ENCODE measurements around the gene BAIAP2L1. TPM values are rescaled to one million over a fixed set of nuclear protein-coding genes. Genes with fewer than 3 reads are reported as not detected.

The BAIAP2L1 gene
- total RNA-seq, 1 experiment from 2014 or later, result 63.8 TPM

DNA sequence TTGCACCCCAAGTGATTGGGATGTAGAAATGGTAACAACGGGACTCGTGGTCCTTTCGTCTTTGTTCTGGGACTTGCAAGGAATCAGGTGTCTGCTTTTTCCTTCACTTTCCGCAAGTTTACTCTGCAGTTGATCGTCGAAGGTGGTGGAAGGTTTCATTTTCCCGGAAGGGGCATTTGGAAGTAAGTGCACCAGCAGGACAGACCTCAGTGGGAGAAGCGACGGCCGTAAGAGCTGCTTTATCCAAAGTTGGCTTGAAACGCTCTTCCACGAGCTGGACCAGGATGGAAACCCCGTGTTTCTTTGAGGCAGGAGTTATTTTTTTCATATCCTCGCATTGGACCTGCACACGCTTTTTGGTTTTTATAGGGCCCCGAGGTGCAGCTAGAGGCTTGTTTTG lies 118.2 kb downstream of the BAIAP2L1 start:
- Mint-ChIP-seq H3K9me3 (ENCODE audit: low read depth, unreplicated experiment) (no peaks in the 10 kb centered on the region), H3K4me1 (ENCODE audit: low read depth, unreplicated experiment) (peaks cover 30% of the 10 kb centered on the region), H3K27me3 (ENCODE audit: unreplicated experiment) (no peaks in the 10 kb centered on the region), H3K4me3 (ENCODE audit: low read depth, unreplicated experiment) (peak overlapping the region; percentile 91), H3K27ac (ENCODE audit: unreplicated experiment) (peak overlapping the region; percentile 91), H3K36me3 (ENCODE audit: insufficient read depth, unreplicated experiment) (peaks cover 54% of the 10 kb centered on the region)
- CTCF ChIA-PET, result no interaction called here
- TF ChIP-seq, protein P1, sequence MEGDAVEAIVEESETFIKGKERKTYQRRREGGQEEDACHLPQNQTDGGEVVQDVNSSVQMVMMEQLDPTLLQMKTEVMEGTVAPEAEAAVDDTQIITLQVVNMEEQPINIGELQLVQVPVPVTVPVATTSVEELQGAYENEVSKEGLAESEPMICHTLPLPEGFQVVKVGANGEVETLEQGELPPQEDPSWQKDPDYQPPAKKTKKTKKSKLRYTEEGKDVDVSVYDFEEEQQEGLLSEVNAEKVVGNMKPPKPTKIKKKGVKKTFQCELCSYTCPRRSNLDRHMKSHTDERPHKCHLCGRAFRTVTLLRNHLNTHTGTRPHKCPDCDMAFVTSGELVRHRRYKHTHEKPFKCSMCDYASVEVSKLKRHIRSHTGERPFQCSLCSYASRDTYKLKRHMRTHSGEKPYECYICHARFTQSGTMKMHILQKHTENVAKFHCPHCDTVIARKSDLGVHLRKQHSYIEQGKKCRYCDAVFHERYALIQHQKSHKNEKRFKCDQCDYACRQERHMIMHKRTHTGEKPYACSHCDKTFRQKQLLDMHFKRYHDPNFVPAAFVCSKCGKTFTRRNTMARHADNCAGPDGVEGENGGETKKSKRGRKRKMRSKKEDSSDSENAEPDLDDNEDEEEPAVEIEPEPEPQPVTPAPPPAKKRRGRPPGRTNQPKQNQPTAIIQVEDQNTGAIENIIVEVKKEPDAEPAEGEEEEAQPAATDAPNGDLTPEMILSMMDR (IDR thresholded peaks at IDR 0.05; ENCODE audit: unreplicated experiment), result no peak
- intact Hi-C loops (cut with micrococcal nuclease; ENCODE audit: unreplicated experiment), result loop anchor here (10.0 kb wide), 1 partner anchor 72 kb away; no protein-coding TSS in a partner anchor
- TSS peak; percentile 84 for BruUV-seq (replicated peaks)
- no peak for DNase-seq

DNA sequence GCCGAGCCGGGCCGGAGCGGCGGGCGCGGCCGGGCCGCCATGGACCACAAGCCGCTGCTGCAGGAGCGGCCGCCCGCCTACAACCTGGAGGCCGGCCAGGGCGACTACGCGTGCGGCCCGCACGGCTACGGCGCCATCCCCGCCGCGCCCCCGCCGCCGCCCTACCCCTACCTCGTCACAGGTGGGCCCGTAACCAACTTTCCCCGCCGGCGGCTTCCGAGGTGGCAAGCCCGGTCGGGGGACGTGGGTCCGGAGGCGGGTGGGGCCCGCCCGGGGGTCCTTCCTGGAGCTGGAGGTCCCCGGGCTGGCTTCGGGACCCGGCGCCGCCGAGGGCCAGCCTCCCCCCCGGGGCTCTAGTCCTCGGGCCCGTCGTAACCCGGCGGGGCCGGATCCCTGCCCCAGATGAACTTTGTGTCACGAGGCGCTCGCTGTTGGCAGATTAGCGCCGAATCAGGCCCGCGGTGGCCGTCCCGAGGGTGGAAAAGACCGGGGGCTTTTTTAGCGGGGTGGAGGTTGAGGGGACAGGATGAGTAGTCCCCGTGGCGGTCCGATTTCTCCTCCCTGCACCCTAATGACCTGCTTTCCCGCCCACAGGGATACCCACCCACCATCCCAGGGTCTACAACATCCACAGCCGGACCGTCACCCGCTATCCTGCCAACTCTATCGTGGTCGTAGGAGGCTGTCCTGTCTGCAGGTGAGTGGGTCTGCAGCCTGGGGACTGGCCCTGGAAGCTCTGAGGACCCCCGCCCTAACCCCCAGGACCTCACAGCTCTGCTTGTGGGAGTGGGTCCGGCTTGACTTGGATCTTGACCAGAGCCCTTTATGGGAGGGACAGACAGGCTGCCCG lies 118.9 kb downstream of the BAIAP2L1 start:
- intact Hi-C loops (cut with micrococcal nuclease; ENCODE audit: unreplicated experiment), result loop anchor here (10.0 kb wide), 1 partner anchor 73 kb away; no protein-coding TSS in a partner anchor
- no peaks in the 10 kb centered on the region for H3K27me3 Mint-ChIP-seq (ENCODE audit: unreplicated experiment)
- no TSS peak for BruUV-seq (replicated peaks)
- H3K9me3 Mint-ChIP-seq (ENCODE audit: low read depth, unreplicated experiment), result no peaks in the 10 kb centered on the region
- no peak for DNase-seq
- CTCF ChIA-PET, result no interaction called here
- peaks cover 47% of the 10 kb centered on the region for H3K36me3 Mint-ChIP-seq (ENCODE audit: insufficient read depth, unreplicated experiment)
- H3K4me1 Mint-ChIP-seq (ENCODE audit: low read depth, unreplicated experiment), result peaks cover 25% of the 10 kb centered on the region
- peak overlapping the region; percentile 91 for H3K4me3 Mint-ChIP-seq (ENCODE audit: low read depth, unreplicated experiment)
- TF ChIP-seq, protein P1 (IDR thresholded peaks at IDR 0.05; ENCODE audit: unreplicated experiment), result no peak
- H3K27ac Mint-ChIP-seq (ENCODE audit: unreplicated experiment), result peak overlapping the region; percentile 91

DNA sequence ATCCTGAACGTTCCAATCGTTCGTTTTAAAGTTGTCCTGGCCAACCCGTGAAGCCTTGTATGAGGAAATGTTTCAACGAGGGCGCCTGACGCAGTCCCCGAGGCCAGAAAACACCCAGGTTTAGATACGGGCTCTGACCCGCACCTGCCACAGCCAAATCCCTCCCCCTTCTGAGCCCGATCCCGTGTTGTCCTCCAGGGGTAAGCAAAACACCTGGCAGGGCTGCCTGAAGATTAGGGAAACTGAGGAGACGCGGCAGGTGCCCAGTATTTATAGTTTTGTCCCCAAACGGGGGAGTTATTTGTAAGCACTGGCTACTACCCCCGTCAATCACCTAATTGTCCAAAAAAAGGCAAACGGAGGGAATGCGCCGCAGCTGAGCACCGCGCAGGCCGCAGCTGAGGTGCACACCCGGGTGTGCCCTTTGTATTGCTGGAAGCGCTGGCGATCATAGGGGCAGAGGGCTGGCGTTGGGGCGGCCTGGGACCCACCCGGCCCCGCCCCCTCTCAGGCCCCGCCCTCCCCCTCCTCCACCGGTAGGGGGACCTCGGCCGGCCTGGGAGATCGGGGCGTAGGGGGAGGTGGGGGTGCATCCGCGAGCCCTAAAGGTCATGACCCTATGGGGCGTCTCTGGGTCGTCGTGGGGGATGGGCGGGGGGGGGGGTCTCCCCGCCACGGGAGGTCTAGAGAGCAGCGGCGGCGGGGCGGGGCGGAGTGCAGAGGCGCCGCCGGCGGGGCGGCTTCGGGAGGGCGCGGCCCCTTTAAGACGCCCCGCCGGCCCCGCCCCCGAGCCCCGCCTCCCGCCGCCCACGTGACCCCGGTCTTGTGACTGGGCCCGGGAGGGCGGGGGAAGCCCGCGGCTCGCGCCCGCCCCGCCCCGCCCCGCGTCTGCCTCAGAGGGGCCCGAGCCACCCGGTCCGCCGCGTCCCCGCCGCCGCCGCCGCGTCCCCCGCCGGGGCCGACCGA lies 119.8 kb downstream of the BAIAP2L1 start, which contains the start of gene BRI3:
TSS of gene BRI3 (plus strand) at position 896 of the 966 bp plus-strand sequence. CDS start 110 bp downstream, outside the sequence.
- H3K27ac Mint-ChIP-seq (ENCODE audit: unreplicated experiment), result peak within 1 kb of the TSS; percentile 91
- peaks cover 32% of the 10 kb centered on the region for H3K4me1 Mint-ChIP-seq (ENCODE audit: low read depth, unreplicated experiment)
- H3K27me3 Mint-ChIP-seq (ENCODE audit: unreplicated experiment), result no peaks in the 10 kb centered on the region
- H3K4me3 Mint-ChIP-seq (ENCODE audit: low read depth, unreplicated experiment), result peak within 1 kb of the TSS; percentile 91
- H3K36me3 Mint-ChIP-seq (ENCODE audit: insufficient read depth, unreplicated experiment), result peaks cover 38% of the 10 kb centered on the region
- DNase-seq, result peak; percentile 82
- TF ChIP-seq, protein P1 (IDR thresholded peaks at IDR 0.05; ENCODE audit: unreplicated experiment), result no peak
- H3K9me3 Mint-ChIP-seq (ENCODE audit: low read depth, unreplicated experiment), result no peaks in the 10 kb centered on the region
- intact Hi-C loops (cut with micrococcal nuclease; ENCODE audit: unreplicated experiment), result loop anchor here (10.0 kb wide), 1 partner anchor 74 kb away; no protein-coding TSS in a partner anchor
- CTCF ChIA-PET, result interaction anchor here (1.0 kb wide), 1 partner anchor 13 kb away, joined by 4 read pairs; no protein-coding TSS in a partner anchor
- BruUV-seq (replicated peaks), result no TSS peak

DNA sequence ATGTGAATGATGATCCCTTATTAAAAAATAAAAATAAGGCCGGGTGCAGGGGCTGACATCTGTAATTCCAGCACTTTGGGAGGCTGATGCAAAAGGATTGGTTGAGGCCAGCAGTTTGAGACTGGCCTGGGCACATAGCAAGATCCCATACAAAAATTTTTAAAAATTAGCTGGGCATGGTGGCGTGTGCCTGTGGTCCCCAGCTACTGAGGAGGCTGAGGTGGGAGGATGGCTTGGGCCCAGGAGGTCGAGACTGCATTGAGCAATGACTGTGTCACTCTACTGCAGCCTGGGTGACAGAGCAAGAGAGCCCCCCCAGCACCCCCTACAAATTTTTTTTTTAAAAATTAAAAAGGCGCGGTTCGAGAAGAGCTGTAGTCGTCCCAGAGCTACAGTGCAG lies 120.6 kb downstream of the BAIAP2L1 start:
- Mint-ChIP-seq H3K4me3 (ENCODE audit: low read depth, unreplicated experiment) (peak overlapping the region; percentile 57), H3K4me1 (ENCODE audit: low read depth, unreplicated experiment) (peaks cover 33% of the 10 kb centered on the region), H3K27ac (ENCODE audit: unreplicated experiment) (no peak overlapping the region), H3K36me3 (ENCODE audit: insufficient read depth, unreplicated experiment) (peaks cover 34% of the 10 kb centered on the region), H3K27me3 (ENCODE audit: unreplicated experiment) (no peaks in the 10 kb centered on the region), H3K9me3 (ENCODE audit: low read depth, unreplicated experiment) (no peaks in the 10 kb centered on the region)
- CTCF ChIA-PET, result interaction anchor here (1.0 kb wide), 1 partner anchor 12 kb away, joined by 4 read pairs; no protein-coding TSS in a partner anchor
- intact Hi-C loops (cut with micrococcal nuclease; ENCODE audit: unreplicated experiment), result loop anchor here (10.0 kb wide), 1 partner anchor 75 kb away; no protein-coding TSS in a partner anchor
- no TSS peak for BruUV-seq (replicated peaks)
- TF ChIP-seq, protein P1 (IDR thresholded peaks at IDR 0.05; ENCODE audit: unreplicated experiment), result no peak
- no peak for DNase-seq

Data from Calu3 (cell line).